IPS-18c (cell line): Measurements from ENCODE around the gene MREG.
"Not testable (repeated sequence)": the region's sequence is repeated elsewhere in the genome, so short reads cannot be mapped to it uniquely, and the experiment has no call there.

Experiments
- H3K4me3 ChIP-seq: 2 replicates; pipeline ENCODE4 v1.7.0; 2013; ENCODE audit warnings: low read depth, mild to moderate bottlenecking, low read length, moderate library complexity; ENCODE audit not compliant: insufficient read depth
- H3K9me3 ChIP-seq: one replicate; pipeline ENCODE4 v1.6.1; 2013; ENCODE audit warnings: mild to moderate bottlenecking, low read length, moderate library complexity; ENCODE audit not compliant: control insufficient read depth, insufficient read depth

Gene MREG

DNA sequence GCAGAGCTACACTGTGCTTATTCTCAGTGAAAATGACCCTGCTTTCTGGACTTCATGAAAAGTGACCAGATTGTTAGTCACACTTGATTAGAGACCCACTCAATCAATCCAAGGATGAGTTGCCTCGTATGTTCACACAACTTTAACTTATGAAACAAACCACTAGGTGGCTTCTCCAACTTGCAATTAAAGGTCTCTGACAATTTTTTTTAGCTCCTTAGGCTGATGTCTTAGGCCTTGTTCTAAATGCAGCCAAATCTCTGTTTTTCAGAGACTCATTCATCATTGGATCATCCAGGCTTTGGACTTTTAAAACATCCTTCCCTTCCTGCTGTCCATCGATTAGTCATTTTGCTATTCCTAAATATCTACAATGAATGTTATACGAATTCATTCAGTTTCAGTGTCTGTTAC, 63.4 kb downstream of the MREG start:
- H3K9me3 ChIP-seq, result no peaks in the 10 kb centered on the region
- H3K4me3 ChIP-seq, result no peak overlapping the region

DNA sequence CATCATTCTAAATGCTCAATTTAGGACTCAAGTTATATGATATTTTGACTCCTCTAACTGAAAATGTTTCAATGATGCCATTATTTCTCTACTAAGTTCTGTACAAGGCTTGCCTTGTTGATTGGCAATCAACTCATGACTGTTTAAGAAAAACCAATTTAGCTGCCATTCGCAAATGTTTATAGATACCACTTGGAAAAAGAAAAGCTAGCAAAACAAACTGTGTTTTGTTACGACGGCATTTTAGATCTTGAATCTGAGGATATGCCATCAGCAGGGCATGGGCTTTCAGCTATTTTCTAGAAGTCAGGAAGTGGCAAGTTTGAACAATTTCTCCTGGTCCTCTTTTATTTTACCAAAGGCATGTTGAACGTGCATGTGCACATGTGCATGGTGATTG, 65.3 kb downstream of the MREG start:
- Histone ChIP-seq H3K4me3 (no peak overlapping the region), H3K9me3 (no peaks in the 10 kb centered on the region)

DNA sequence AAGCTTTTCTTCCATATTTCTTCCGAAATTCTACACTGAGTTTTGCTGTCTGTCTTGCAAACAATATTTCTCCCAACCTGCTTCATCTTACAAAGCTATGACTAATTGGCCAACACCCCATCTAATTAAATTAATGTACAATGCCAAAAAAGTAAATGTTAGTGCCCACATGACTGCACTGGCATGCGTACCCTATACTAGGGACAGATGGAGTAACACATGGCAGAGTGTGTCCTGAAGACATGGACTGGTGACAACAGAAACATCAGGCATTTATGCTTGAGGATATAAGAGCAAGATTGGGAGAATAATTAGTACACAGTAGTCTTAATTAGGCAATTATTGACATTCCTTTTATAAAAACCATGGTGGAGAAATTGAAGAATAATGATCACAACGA, 66.8 kb downstream of the MREG start:
- Histone ChIP-seq H3K4me3 (no peak overlapping the region), H3K9me3 (no peaks in the 10 kb centered on the region)

DNA sequence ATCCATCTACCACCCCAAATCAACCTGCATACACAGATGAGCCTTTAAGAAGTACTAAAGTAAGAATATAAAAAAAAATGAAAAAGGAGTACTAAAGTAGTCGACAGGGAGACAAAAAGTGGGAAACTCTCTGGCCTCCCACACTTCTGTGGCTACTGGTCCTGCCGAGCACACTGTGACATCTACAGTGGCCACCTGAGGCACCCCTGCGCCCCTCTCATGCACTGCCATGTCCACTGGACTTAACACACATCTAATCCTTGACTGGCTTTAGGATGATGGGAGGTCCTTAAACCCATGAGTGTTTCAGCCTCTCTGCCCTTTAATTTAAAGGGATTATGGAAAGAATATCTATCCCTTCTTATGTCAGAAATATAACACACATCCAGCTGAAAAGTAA, 71.2 kb downstream of the MREG start:
- no peak overlapping the region for H3K4me3 ChIP-seq
- H3K9me3 ChIP-seq, result no peaks in the 10 kb centered on the region

DNA sequence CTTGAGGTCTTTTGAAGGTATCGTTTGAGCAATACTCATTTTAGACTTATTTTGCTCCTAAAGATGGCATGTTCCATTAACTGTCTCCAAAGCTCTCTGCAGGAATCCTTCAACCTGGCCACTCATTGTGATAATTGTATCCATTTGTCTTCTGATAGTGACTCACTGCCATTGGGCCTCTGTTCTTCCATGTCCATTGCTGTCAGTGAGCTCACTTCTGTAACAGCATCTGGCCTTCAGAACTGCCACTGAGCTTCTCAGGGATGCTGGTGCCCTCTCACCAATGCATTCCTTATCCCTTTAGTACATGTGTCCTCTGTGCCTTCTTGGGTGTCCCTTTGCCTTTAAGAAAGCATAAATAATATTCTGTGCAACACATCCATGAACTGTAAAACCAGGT, 71.6 kb downstream of the MREG start:
- H3K9me3 ChIP-seq, result no peaks in the 10 kb centered on the region
- H3K4me3 ChIP-seq, result no peak overlapping the region

DNA sequence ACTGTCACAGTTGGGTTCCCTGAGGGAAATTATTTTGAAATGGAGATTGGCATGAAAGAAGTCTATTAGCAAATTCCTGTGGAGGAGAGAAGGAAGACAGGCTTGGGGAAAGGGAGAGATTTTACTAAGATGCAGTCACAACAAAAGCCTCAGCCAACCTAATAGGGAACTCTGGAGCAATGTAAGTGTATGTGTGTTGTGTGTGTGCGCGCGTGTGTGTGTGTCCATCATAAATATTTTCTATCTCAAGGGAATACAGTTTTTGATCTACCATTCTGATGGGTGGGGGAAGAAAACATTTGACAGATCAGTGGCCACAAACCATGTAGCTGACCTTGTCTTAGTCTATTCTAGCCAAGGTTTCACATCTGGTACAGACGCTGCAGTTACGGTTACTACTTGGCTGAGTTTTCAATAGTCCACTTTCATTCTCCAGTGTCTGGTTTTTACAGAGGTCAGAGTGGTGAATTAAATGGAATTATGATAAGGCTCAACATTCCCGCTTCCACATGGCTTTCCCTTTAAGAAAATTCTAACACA, 72.6 kb downstream of the MREG start:
- Histone ChIP-seq H3K9me3 (no peaks in the 10 kb centered on the region), H3K4me3 (no peak overlapping the region)

DNA sequence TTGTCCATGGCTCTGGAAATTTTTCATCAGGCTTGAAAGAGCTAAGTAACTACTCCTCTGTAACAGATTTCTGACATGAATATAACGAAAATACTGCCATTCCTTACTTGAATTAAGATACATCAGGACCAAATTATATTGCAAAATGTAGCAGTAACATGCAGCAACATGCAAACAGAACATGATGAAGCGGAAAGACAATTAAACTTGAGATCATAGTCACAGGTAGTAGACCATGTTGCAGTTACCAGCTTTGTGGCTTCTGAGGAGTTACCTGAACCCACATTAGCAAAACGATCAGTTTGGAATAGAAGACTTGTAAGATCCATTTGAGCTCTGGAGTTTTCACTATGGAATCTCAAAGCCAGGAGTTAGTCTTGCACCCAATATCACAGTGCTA, 76.2 kb downstream of the MREG start:
- Histone ChIP-seq H3K4me3 (no peak overlapping the region), H3K9me3 (peaks cover 2% of the 10 kb centered on the region)

DNA sequence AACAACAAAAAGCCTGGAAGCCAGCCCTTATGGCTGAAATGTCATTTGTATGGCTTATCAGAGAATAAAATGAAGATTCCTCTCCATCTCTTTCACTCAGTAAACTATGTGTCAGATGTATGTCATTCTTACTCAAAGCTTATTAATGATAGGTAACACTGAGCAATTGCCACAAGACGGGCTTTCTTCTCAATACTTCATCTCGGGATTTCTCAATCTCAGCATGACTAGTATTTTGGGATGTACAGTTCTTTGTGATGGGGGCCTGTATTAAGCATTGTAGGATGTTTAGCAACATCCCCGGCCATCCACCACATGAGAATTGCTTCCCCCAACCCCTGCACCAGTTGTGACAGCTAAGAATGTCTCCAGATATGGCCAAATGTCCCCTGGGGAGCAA, 80.2 kb downstream of the MREG start:
- peaks cover 2% of the 10 kb centered on the region for H3K9me3 ChIP-seq
- no peak overlapping the region for H3K4me3 ChIP-seq

DNA sequence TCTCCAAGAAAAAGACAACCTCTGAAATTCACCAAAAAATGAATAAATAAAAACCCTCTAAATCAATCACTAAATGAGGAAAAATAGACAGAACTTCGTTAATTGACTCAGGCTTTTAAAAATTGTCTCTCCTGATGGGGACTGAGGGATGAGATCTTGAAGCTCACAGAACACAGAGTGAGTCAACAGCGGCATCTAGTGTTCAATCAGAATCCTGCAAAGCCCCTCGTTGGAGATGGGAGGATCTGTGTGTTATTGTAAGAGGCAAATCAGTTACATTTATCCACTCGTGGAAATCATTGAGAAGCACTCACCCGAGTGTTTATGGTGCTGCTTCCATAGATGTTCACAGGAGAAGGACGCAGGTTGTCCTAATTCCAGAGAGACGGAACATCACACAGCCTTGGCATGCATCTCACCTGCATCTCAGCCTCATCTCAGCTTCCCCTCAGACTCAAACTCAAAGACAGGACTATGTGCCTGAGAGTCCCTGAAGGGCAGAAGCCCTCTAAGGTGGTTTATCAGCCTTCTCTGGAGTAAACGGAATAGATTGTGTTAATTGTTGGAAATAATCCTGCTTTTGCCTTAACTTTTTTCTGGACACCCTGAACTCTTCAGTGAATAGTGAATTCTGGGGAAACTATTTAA, 82.0 kb downstream of the MREG start:
- H3K9me3 ChIP-seq, result peaks cover 2% of the 10 kb centered on the region
- no peak overlapping the region for H3K4me3 ChIP-seq

DNA sequence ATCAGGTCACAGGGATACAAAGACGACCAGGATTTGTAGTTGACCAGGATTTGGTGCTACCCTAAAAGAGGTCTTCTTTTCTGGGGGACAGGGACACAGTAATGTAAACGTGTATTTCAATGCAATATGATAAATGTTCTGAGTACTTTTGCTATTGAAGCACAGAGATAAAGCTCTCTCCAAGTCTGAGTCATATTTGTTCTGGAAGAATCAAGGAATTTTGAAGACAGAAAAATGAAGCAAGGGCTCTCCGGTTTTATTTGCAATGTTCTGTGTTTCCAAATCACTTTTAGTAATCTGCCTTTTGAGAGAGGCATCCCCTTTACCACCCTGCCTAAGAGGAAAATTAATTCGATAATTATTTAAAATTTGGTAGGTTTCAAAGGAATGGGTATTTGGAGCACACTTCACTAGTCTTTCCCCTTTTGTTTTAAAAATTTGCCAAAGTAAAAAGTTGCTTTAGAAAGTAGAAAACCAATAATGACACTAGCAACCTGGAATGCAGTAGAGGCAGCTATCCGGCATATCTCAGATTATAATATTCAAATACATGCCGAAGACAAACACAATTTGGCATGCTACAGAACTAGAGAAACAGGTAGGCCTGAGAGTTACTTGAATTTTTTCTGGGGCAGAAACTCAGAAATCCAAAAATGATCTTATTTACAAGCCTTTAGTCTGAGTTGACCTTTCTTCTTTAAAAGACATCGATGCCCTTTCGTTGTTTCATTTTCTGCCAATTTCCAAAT, 82.7 kb downstream of the MREG start:
- no peak overlapping the region for H3K4me3 ChIP-seq
- peaks cover 2% of the 10 kb centered on the region for H3K9me3 ChIP-seq

DNA sequence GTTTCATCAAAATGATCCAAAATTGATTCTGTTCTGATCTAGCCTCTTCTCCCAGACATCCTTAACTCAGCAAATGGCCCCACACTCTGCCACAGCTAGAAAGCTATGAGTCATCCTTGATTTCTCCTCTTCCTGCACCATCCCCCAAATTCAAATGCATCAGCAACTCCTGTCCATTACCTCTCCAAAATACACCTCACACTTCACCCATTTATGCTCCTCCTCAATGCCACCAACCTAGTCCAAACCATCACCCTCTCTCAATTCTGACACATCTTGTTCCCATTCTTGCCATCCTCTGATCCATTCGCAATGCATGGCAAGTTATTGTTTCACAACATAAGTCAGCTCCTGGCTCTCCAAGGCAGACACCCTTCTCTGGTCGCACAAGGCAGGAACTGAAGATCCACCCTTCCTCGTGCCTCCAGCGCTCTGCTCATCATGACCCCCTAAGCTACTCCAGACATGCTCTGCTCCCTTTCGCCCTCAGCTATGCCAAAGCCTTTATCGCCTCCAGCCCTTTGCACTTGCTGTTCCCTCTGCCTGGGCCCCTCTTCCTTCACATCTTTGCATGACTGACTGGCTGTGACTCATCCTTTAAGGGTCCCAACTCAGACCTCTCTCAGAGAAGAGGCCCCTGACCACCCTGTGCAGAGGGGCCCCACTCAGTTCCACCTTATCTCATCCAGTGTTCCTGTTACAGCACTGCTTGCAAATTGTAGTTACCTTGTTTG, 83.6 kb downstream of the MREG start:
- peaks cover 2% of the 10 kb centered on the region for H3K9me3 ChIP-seq
- no peak overlapping the region for H3K4me3 ChIP-seq

DNA sequence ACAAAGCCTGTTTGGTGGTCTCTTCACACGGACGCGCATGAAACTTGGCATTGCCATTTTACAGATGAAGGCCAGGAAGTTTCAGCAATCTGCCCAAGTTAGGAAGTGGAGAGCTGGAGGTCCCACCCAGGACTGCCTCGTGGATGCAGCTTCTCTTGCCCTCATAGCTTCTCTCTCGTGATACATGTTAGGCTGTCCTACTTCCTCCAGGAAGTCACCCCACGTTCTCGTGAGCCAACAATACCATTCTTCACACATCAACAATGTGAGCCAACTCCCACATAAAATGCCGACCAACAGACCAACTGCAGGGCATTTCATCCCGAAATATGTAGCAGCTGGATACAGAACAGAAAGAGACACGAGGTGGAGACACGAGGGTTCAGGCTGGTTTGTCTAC, 85.3 kb downstream of the MREG start:
- Histone ChIP-seq H3K4me3 (no peak overlapping the region), H3K9me3 (no peaks in the 10 kb centered on the region)

DNA sequence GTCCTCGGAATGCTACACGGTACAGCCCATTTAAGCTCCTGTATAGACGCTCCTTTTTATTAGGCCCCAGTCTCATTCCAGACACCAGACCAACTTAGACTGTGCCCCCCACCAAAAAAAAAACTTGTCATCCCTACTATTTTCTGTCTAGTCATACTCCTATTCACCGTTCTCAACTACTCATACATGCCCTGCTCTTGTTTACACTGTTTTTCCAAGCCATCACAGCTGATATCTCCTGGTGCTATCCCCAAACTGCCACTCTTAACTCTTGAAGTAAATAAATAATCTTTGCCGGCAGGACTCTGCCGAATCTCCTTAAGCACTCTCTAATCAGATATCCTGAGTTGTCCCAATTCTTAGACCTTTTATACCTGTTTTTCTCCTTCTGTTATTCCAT, 86.4 kb downstream of the MREG start:
- not testable (repeated sequence) for H3K4me3 ChIP-seq, H3K9me3 ChIP-seq

DNA sequence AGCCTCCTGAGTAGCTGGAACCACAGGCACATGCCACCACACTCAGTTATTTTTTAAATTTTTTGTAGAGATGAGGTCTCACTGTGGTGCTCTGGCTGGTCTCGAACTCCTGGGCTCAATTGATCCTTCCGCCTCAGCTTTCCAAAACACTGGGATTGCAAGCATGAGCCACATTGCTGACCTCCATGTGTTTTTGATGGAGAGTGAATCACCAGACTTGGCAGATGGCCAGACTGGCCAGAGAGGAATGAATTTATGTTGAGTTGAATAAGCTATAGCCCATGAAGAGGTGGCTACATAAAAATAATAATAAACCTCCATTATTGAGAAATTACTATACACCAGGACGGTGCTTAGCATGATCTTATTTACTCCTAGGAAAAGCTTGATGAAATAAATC, 91.5 kb downstream of the MREG start:
- Histone ChIP-seq H3K9me3 (no peaks in the 10 kb centered on the region), H3K4me3 (no peak overlapping the region)

DNA sequence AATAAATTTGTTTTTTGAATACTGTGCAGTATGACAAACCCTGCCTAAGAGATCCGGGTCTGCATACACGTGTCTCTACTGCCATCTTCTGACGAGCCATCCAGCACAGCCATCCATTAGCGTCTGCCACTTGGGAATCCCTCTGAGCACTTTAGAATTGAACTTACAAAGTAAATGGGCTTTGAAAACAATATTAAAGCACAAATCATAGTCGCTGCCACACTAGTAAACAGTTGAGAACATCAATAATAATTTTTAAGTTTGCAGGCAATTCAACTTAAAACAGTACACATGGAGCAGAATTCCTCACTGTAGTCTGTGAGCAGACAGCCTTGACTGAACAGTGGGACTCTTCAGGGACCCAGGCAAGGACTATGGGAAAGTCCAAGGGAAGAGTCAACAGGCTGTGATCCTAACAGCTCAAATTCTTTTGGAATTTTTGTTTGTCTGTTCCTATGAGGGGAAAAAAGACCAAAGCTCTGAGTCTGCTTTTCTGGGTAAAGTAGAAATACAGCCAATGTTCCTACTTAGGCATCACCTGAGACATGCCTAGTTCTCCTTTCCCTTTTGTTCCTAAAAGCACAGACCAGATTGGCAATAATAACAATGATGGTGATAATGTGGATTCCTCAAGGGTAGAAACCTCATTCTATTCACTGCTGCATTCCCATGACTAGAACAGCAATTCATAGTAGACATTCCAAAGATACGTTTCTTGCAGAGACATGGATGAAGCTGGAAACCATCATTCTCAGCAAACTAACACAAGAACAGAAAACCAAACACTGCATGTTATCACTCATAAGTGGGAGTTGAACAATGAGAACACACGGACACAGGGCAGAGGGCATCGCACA, 92.9 kb downstream of the MREG start:
- H3K4me3 ChIP-seq, result no peak overlapping the region
- H3K9me3 ChIP-seq, result no peaks in the 10 kb centered on the region

DNA sequence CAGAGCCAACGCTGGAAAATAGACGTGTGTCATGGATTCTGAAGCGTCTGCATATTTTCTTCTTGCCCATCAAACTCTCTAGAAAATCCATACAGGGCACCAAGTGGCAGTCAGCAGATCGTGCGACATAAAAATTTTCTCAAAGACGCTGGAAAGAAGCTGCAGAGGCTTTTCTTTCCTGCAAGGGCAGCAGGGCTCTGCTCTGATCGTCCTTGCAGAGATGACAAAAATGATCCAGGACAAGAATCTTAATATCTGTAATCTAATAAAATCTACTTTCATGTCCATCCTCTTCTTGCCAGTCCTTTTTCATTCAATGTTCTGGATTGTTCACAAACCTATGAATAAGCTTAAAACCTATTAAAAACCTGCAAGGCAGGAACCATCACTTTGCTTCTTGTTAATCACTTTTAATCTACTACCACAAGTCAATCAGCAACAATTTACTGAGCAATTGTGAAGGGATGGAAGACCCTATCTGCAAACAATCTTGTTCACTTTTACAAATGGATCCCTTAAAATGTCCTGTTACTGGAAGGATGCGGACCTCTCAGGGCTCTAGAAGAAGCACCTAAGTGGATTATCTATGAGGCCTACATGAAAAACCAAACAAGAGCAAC, 93.6 kb downstream of the MREG start:
- Histone ChIP-seq H3K9me3 (no peaks in the 10 kb centered on the region), H3K4me3 (no peak overlapping the region)
